Rectal smooth muscle tissue (tissue), 1 donor: ENCODE results near the gene TIGD2.

Experiments
- H3K27ac ChIP-seq: one replicate; pipeline ENCODE4 v1.7.0; 2013; ENCODE audit warnings: low read depth, low read length, inconsistent platforms
- H3K27me3 ChIP-seq: one replicate; pipeline ENCODE4 v1.7.0; 2013; ENCODE audit warnings: low read length; ENCODE audit not compliant: control insufficient read depth, insufficient read depth
- H3K36me3 ChIP-seq: one replicate; pipeline ENCODE4 v1.7.0; 2013; ENCODE audit warnings: low read length; ENCODE audit not compliant: control insufficient read depth, insufficient read depth
- H3K4me1 ChIP-seq: one replicate; pipeline ENCODE4 v1.7.0; 2013; ENCODE audit warnings: low read length; ENCODE audit not compliant: control insufficient read depth, insufficient read depth
- H3K4me3 ChIP-seq: one replicate; pipeline ENCODE4 v1.7.0; 2013; ENCODE audit warnings: low read length
- H3K9ac ChIP-seq: one replicate; pipeline ENCODE4 v1.7.0; 2013; ENCODE audit warnings: low read length

Gene TIGD2

GRCh38 chr4:89110986-89111832 is at the start of gene TIGD2:
Gene TIGD2, plus strand, starts transcription at chr4:89111533. Its CDS starts 1,442 bp downstream, at chr4:89112975.
- Histone ChIP-seq H3K27me3 (no peaks in the 10 kb centered on the region), H3K4me3 (peak within 1 kb of the TSS; percentile 84), H3K4me1 (peaks cover 5% of the 10 kb centered on the region), H3K27ac (peak within 1 kb of the TSS; percentile 69), H3K9ac (peak within 1 kb of the TSS; percentile 82), H3K36me3 (no peaks in the 10 kb centered on the region)

- Histone ChIP-seq H3K9ac (no peak overlapping the region), H3K27ac (no peak overlapping the region), H3K36me3 (no peaks in the 10 kb centered on the region), H3K4me1 (no peaks in the 10 kb centered on the region), H3K4me3 (no peak overlapping the region), H3K27me3 (no peaks in the 10 kb centered on the region)
Observed at GRCh38 chr4:89064848-89065247, 46.5 kb upstream of the TIGD2 start.

GRCh38 chr4:89067417-89067816 is 43.9 kb upstream of the TIGD2 start:
- Histone ChIP-seq H3K9ac (no peak overlapping the region), H3K36me3 (no peaks in the 10 kb centered on the region), H3K4me3 (no peak overlapping the region), H3K4me1 (no peaks in the 10 kb centered on the region), H3K27me3 (no peaks in the 10 kb centered on the region), H3K27ac (no peak overlapping the region)

- H3K4me1 ChIP-seq: no peaks in the 10 kb centered on the region
- no peaks in the 10 kb centered on the region for H3K36me3 ChIP-seq
- no peaks in the 10 kb centered on the region for H3K27me3 ChIP-seq
- H3K9ac ChIP-seq: no peak overlapping the region
- H3K27ac ChIP-seq: no peak overlapping the region
- H3K4me3 ChIP-seq: no peak overlapping the region
Observed at GRCh38 chr4:89069481-89069880, 41.9 kb upstream of the TIGD2 start.

GRCh38 chr4:89070041-89070440 is 41.3 kb upstream of the TIGD2 start:
- H3K9ac ChIP-seq: no peak overlapping the region
- H3K27me3 ChIP-seq: no peaks in the 10 kb centered on the region
- H3K4me3 ChIP-seq: no peak overlapping the region
- no peaks in the 10 kb centered on the region for H3K36me3 ChIP-seq
- H3K4me1 ChIP-seq: no peaks in the 10 kb centered on the region
- no peak overlapping the region for H3K27ac ChIP-seq

GRCh38 chr4:89071311-89071710 is 40.0 kb upstream of the TIGD2 start:
- Histone ChIP-seq H3K27me3 (no peaks in the 10 kb centered on the region), H3K27ac (no peak overlapping the region), H3K36me3 (no peaks in the 10 kb centered on the region), H3K4me1 (no peaks in the 10 kb centered on the region), H3K4me3 (no peak overlapping the region), H3K9ac (no peak overlapping the region)

GRCh38 chr4:89072921-89073320 is 38.4 kb upstream of the TIGD2 start:
- Histone ChIP-seq H3K36me3 (no peaks in the 10 kb centered on the region), H3K27ac (no peak overlapping the region), H3K9ac (no peak overlapping the region), H3K4me1 (no peaks in the 10 kb centered on the region), H3K27me3 (no peaks in the 10 kb centered on the region), H3K4me3 (no peak overlapping the region)

GRCh38 chr4:89077761-89078160 is 33.6 kb upstream of the TIGD2 start:
- Histone ChIP-seq H3K36me3 (no peaks in the 10 kb centered on the region), H3K27me3 (no peaks in the 10 kb centered on the region), H3K9ac (no peak overlapping the region), H3K4me1 (no peaks in the 10 kb centered on the region), H3K27ac (no peak overlapping the region), H3K4me3 (no peak overlapping the region)

GRCh38 chr4:89078300-89078699 is 33.0 kb upstream of the TIGD2 start:
- no peaks in the 10 kb centered on the region for H3K4me1 ChIP-seq
- H3K9ac ChIP-seq: no peak overlapping the region
- H3K27me3 ChIP-seq: no peaks in the 10 kb centered on the region
- H3K36me3 ChIP-seq: no peaks in the 10 kb centered on the region
- no peak overlapping the region for H3K27ac ChIP-seq
- H3K4me3 ChIP-seq: no peak overlapping the region

- Histone ChIP-seq H3K4me1 (no peaks in the 10 kb centered on the region), H3K4me3 (no peak overlapping the region), H3K27me3 (no peaks in the 10 kb centered on the region), H3K9ac (no peak overlapping the region), H3K36me3 (no peaks in the 10 kb centered on the region), H3K27ac (no peak overlapping the region)
Observed at GRCh38 chr4:89099034-89099433, 12.3 kb upstream of the TIGD2 start.

- Histone ChIP-seq H3K4me3 (no peak overlapping the region), H3K9ac (no peak overlapping the region), H3K4me1 (no peaks in the 10 kb centered on the region), H3K36me3 (no peaks in the 10 kb centered on the region), H3K27me3 (no peaks in the 10 kb centered on the region), H3K27ac (no peak overlapping the region)
Observed at GRCh38 chr4:89099471-89099870, 11.9 kb upstream of the TIGD2 start.

GRCh38 chr4:89100853-89101252 is 10.5 kb upstream of the TIGD2 start:
- H3K4me3 ChIP-seq: no peak overlapping the region
- H3K9ac ChIP-seq: no peak overlapping the region
- H3K36me3 ChIP-seq: no peaks in the 10 kb centered on the region
- H3K27ac ChIP-seq: no peak overlapping the region
- H3K27me3 ChIP-seq: no peaks in the 10 kb centered on the region
- no peaks in the 10 kb centered on the region for H3K4me1 ChIP-seq
